ENCODE measurements around the gene SYNDIG1.

SYNDIG1 gene

GRCh38 chr20:24584538-24585356, 115.3 kb downstream of the SYNDIG1 start:
- H3K9ac ChIP-seq (ENCODE audit: low read length) = no peak overlapping the region
- no peaks in the 10 kb centered on the region for H3K4me1 ChIP-seq (ENCODE audit: control insufficient read depth, insufficient read depth, low read length)
- no peak overlapping the region for H3K27ac ChIP-seq (ENCODE audit: low read depth, low read length)
- H3K27me3 ChIP-seq (ENCODE audit: control insufficient read depth, insufficient read depth, low read length) = no peaks in the 10 kb centered on the region
- H3K4me3 ChIP-seq (ENCODE audit: low read length) = no peak overlapping the region
- no peaks in the 10 kb centered on the region for H3K36me3 ChIP-seq (ENCODE audit: control insufficient read depth, insufficient read depth, low read length)

GRCh38 chr20:24585796-24586522, 116.5 kb downstream of the SYNDIG1 start:
- Histone ChIP-seq H3K4me1 (ENCODE audit: control insufficient read depth, insufficient read depth, low read length) (no peaks in the 10 kb centered on the region), H3K27me3 (ENCODE audit: control insufficient read depth, insufficient read depth, low read length) (no peaks in the 10 kb centered on the region), H3K36me3 (ENCODE audit: control insufficient read depth, insufficient read depth, low read length) (no peaks in the 10 kb centered on the region), H3K9ac (ENCODE audit: low read length) (no peak overlapping the region), H3K27ac (ENCODE audit: low read depth, low read length) (no peak overlapping the region), H3K4me3 (ENCODE audit: low read length) (no peak overlapping the region)

- Histone ChIP-seq H3K9ac (ENCODE audit: low read length) (no peak overlapping the region), H3K4me3 (ENCODE audit: low read length) (no peak overlapping the region), H3K36me3 (ENCODE audit: control insufficient read depth, insufficient read depth, low read length) (no peaks in the 10 kb centered on the region), H3K27me3 (ENCODE audit: control insufficient read depth, insufficient read depth, low read length) (no peaks in the 10 kb centered on the region), H3K4me1 (ENCODE audit: control insufficient read depth, insufficient read depth, low read length) (no peaks in the 10 kb centered on the region), H3K27ac (ENCODE audit: low read depth, low read length) (no peak overlapping the region)
These were observed 117.1 kb downstream of the SYNDIG1 start for GRCh38 chr20:24586523-24586840.

GRCh38 chr20:24587384-24588046, 118.1 kb downstream of the SYNDIG1 start:
- no peaks in the 10 kb centered on the region for H3K36me3 ChIP-seq (ENCODE audit: control insufficient read depth, insufficient read depth, low read length)
- H3K4me3 ChIP-seq (ENCODE audit: low read length) = no peak overlapping the region
- no peak overlapping the region for H3K9ac ChIP-seq (ENCODE audit: low read length)
- H3K4me1 ChIP-seq (ENCODE audit: control insufficient read depth, insufficient read depth, low read length) = no peaks in the 10 kb centered on the region
- H3K27me3 ChIP-seq (ENCODE audit: control insufficient read depth, insufficient read depth, low read length) = no peaks in the 10 kb centered on the region
- H3K27ac ChIP-seq (ENCODE audit: low read depth, low read length) = no peak overlapping the region

GRCh38 chr20:24588047-24588635, 118.7 kb downstream of the SYNDIG1 start:
- Histone ChIP-seq H3K27ac (ENCODE audit: low read depth, low read length) (no peak overlapping the region), H3K4me1 (ENCODE audit: control insufficient read depth, insufficient read depth, low read length) (no peaks in the 10 kb centered on the region), H3K4me3 (ENCODE audit: low read length) (no peak overlapping the region), H3K27me3 (ENCODE audit: control insufficient read depth, insufficient read depth, low read length) (no peaks in the 10 kb centered on the region), H3K36me3 (ENCODE audit: control insufficient read depth, insufficient read depth, low read length) (no peaks in the 10 kb centered on the region), H3K9ac (ENCODE audit: low read length) (no peak overlapping the region)

- Histone ChIP-seq H3K9ac (ENCODE audit: low read length) (no peak overlapping the region), H3K36me3 (ENCODE audit: control insufficient read depth, insufficient read depth, low read length) (no peaks in the 10 kb centered on the region), H3K4me3 (ENCODE audit: low read length) (no peak overlapping the region), H3K27me3 (ENCODE audit: control insufficient read depth, insufficient read depth, low read length) (no peaks in the 10 kb centered on the region), H3K27ac (ENCODE audit: low read depth, low read length) (no peak overlapping the region), H3K4me1 (ENCODE audit: control insufficient read depth, insufficient read depth, low read length) (no peaks in the 10 kb centered on the region)
These were observed 119.4 kb downstream of the SYNDIG1 start for GRCh38 chr20:24588725-24589340.

- Histone ChIP-seq H3K4me3 (ENCODE audit: low read length) (no peak overlapping the region), H3K27me3 (ENCODE audit: control insufficient read depth, insufficient read depth, low read length) (no peaks in the 10 kb centered on the region), H3K4me1 (ENCODE audit: control insufficient read depth, insufficient read depth, low read length) (no peaks in the 10 kb centered on the region), H3K27ac (ENCODE audit: low read depth, low read length) (no peak overlapping the region), H3K36me3 (ENCODE audit: control insufficient read depth, insufficient read depth, low read length) (no peaks in the 10 kb centered on the region), H3K9ac (ENCODE audit: low read length) (no peak overlapping the region)
These were observed 120.0 kb downstream of the SYNDIG1 start for GRCh38 chr20:24589381-24589780.

GRCh38 chr20:24589815-24590177, 120.4 kb downstream of the SYNDIG1 start:
- Histone ChIP-seq H3K4me3 (ENCODE audit: low read length) (no peak overlapping the region), H3K36me3 (ENCODE audit: control insufficient read depth, insufficient read depth, low read length) (no peaks in the 10 kb centered on the region), H3K4me1 (ENCODE audit: control insufficient read depth, insufficient read depth, low read length) (no peaks in the 10 kb centered on the region), H3K27me3 (ENCODE audit: control insufficient read depth, insufficient read depth, low read length) (no peaks in the 10 kb centered on the region), H3K9ac (ENCODE audit: low read length) (no peak overlapping the region), H3K27ac (ENCODE audit: low read depth, low read length) (no peak overlapping the region)

- Histone ChIP-seq H3K9ac (ENCODE audit: low read length) (no peak overlapping the region), H3K36me3 (ENCODE audit: control insufficient read depth, insufficient read depth, low read length) (no peaks in the 10 kb centered on the region), H3K27ac (ENCODE audit: low read depth, low read length) (no peak overlapping the region), H3K27me3 (ENCODE audit: control insufficient read depth, insufficient read depth, low read length) (no peaks in the 10 kb centered on the region), H3K4me3 (ENCODE audit: low read length) (no peak overlapping the region), H3K4me1 (ENCODE audit: control insufficient read depth, insufficient read depth, low read length) (no peaks in the 10 kb centered on the region)
These were observed 121.0 kb downstream of the SYNDIG1 start for GRCh38 chr20:24590178-24590982.

- H3K4me1 ChIP-seq (ENCODE audit: control insufficient read depth, insufficient read depth, low read length) = no peaks in the 10 kb centered on the region
- no peaks in the 10 kb centered on the region for H3K27me3 ChIP-seq (ENCODE audit: control insufficient read depth, insufficient read depth, low read length)
- no peaks in the 10 kb centered on the region for H3K36me3 ChIP-seq (ENCODE audit: control insufficient read depth, insufficient read depth, low read length)
- no peak overlapping the region for H3K9ac ChIP-seq (ENCODE audit: low read length)
- no peak overlapping the region for H3K27ac ChIP-seq (ENCODE audit: low read depth, low read length)
- no peak overlapping the region for H3K4me3 ChIP-seq (ENCODE audit: low read length)
These were observed 127.6 kb downstream of the SYNDIG1 start for GRCh38 chr20:24597051-24597450.

GRCh38 chr20:24598346-24598745, 128.9 kb downstream of the SYNDIG1 start:
- no peak overlapping the region for H3K9ac ChIP-seq (ENCODE audit: low read length)
- no peaks in the 10 kb centered on the region for H3K36me3 ChIP-seq (ENCODE audit: control insufficient read depth, insufficient read depth, low read length)
- no peak overlapping the region for H3K4me3 ChIP-seq (ENCODE audit: low read length)
- no peak overlapping the region for H3K27ac ChIP-seq (ENCODE audit: low read depth, low read length)
- H3K27me3 ChIP-seq (ENCODE audit: control insufficient read depth, insufficient read depth, low read length) = no peaks in the 10 kb centered on the region
- no peaks in the 10 kb centered on the region for H3K4me1 ChIP-seq (ENCODE audit: control insufficient read depth, insufficient read depth, low read length)
